Astrocyte (in vitro differentiated cells and primary cell): ENCODE results near the gene PRM3. TPM values are rescaled to one million over a fixed set of nuclear protein-coding genes. Genes with fewer than 3 reads are reported as not detected.
A peak's percentile ranks its signal among the peaks of the same experiment; 100 is the strongest.

Source experiments
- DNase-seq: peaks from one replicate; pipeline ENCODE4 v3.0.0-alpha.2; 2010; ENCODE audit warnings: low read depth
- FAIRE-seq: peaks from 2 replicates; lab custom pipeline; 2011; peaks lifted over from hg19 to GRCh38; lab: Jason Lieb, UNC
- H2AFZ ChIP-seq: 2 replicates; pipeline ENCODE4 v1.6.0; 2012; ENCODE audit warnings: low read depth, low read length, inconsistent platforms
- H3K27ac ChIP-seq: 2 replicates; pipeline ENCODE4 v1.5.1; 2011; ENCODE audit warnings: low read depth, low read length, inconsistent platforms
- H3K27me3 ChIP-seq: 2 replicates; pipeline ENCODE4 v1.6.0; 2011; ENCODE audit warnings: low read length, inconsistent platforms; ENCODE audit not compliant: insufficient read depth
- H3K36me3 ChIP-seq: 2 replicates; pipeline ENCODE4 v1.5.1; 2011; ENCODE audit warnings: low read length, inconsistent platforms; ENCODE audit not compliant: insufficient read depth
- H3K4me1 ChIP-seq: 2 replicates; pipeline ENCODE4 v1.5.1; 2011; ENCODE audit warnings: low read length, inconsistent platforms; ENCODE audit not compliant: insufficient read depth
- H3K4me2 ChIP-seq: 2 replicates; pipeline ENCODE4 v1.6.0; 2012; ENCODE audit warnings: low read length, inconsistent platforms
- H3K4me3 ChIP-seq: 2 replicates; pipeline ENCODE4 v1.5.1; 2011; ENCODE audit warnings: low read depth, mild to moderate bottlenecking, low read length, inconsistent platforms; ENCODE audit not compliant: insufficient read depth
- H3K79me2 ChIP-seq: 2 replicates; pipeline ENCODE4 v1.6.0; 2012; ENCODE audit warnings: mild to moderate bottlenecking, low read length, inconsistent platforms; ENCODE audit not compliant: insufficient read depth
- H3K9ac ChIP-seq: 2 replicates; pipeline ENCODE4 v1.6.0; 2012; ENCODE audit warnings: mild to moderate bottlenecking, low read length, inconsistent platforms
- H3K9me3 ChIP-seq: 2 replicates; pipeline ENCODE4 v1.5.1; 2012; ENCODE audit warnings: low read depth, mild to moderate bottlenecking, low read length, inconsistent platforms; ENCODE audit not compliant: insufficient read depth
- H4K20me1 ChIP-seq: 2 replicates; pipeline ENCODE4 v1.6.0; 2012; ENCODE audit warnings: low read length, inconsistent platforms; ENCODE audit not compliant: insufficient read depth
- H3K27ac Mint-ChIP-seq: one replicate; pipeline ENCODE4 v1.8.0; 2021; ENCODE audit warnings: mild to moderate bottlenecking, mixed read lengths; ENCODE audit not compliant: unreplicated experiment
- H3K27me3 Mint-ChIP-seq: one replicate; pipeline ENCODE4 v1.8.0; 2021; ENCODE audit warnings: low read depth, mixed read lengths; ENCODE audit not compliant: unreplicated experiment
- H3K36me3 Mint-ChIP-seq: one replicate; pipeline ENCODE4 v1.8.0; 2021; ENCODE audit warnings: low read depth, mixed read lengths; ENCODE audit not compliant: unreplicated experiment
- H3K4me1 Mint-ChIP-seq: one replicate; pipeline ENCODE4 v1.8.0; 2021; ENCODE audit warnings: low read depth, mixed read lengths; ENCODE audit not compliant: unreplicated experiment
- H3K4me3 Mint-ChIP-seq: one replicate; pipeline ENCODE4 v1.8.0; 2021; ENCODE audit warnings: mild to moderate bottlenecking, moderate library complexity, mixed read lengths; ENCODE audit not compliant: unreplicated experiment
- H3K9me3 Mint-ChIP-seq: one replicate; pipeline ENCODE4 v1.8.0; 2021; ENCODE audit warnings: mild to moderate bottlenecking, mixed read lengths; ENCODE audit not compliant: unreplicated experiment
- EZH2 ChIP-seq: IDR thresholded peaks from 2 replicates; pipeline ENCODE4 v1.6.1; 2012; ENCODE audit warnings: mild to moderate bottlenecking, low read length, inconsistent platforms; ENCODE audit not compliant: insufficient read depth
- total RNA-seq: library from RNA; stranded (reverse); gene quantifications from 2 replicates; pipeline ENCODE4 v1.2.1, GENCODE V29; 2021
- TF ChIP-seq, protein P1 (sequence below): IDR thresholded peaks from 2 replicates; pipeline ENCODE4 v1.5.1; 2011; ENCODE audit warnings: low read depth, mild to moderate bottlenecking, inconsistent platforms, low read length, moderate library complexity; ENCODE audit not compliant: insufficient read depth

Gene PRM3
- total RNA-seq, 1 donor from 2014 or later = not detected

DNA sequence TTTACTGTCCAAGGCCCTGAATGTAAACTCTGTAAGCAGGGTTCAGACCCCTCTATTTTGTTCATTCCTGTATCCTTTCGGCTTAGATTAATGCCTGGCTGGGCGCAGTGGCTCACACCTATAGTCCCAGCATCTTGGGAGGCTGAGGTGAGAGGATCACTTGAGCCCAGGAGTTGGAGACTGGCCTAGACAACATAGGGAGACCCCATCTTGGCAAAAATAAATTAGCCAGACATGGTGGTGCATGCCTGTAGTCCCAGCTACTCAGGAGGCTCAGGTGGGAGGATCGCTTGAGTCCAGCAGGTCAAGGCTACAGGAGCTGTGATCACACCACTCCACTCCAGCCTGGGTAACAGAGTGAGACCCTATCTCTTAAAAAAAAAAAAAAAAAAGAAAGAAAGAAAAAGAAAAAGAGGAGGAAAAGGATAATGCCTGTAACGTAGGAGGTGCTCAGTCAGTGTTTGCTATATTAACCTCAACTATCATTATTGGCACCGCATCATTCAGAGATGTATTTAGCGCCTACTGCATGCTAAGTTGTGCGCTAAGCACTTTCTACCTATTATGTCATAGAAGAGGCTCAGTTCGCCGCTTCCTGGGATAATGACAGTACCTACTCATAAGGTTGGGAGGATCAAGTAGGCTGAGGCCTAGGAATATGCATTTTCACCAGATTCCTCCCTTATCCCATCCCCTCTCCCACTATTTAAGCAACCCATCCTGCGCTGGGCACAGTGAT lies 22.5 kb downstream of the PRM3 start:
- TF ChIP-seq EZH2 = no peak
- TF ChIP-seq, protein P1, sequence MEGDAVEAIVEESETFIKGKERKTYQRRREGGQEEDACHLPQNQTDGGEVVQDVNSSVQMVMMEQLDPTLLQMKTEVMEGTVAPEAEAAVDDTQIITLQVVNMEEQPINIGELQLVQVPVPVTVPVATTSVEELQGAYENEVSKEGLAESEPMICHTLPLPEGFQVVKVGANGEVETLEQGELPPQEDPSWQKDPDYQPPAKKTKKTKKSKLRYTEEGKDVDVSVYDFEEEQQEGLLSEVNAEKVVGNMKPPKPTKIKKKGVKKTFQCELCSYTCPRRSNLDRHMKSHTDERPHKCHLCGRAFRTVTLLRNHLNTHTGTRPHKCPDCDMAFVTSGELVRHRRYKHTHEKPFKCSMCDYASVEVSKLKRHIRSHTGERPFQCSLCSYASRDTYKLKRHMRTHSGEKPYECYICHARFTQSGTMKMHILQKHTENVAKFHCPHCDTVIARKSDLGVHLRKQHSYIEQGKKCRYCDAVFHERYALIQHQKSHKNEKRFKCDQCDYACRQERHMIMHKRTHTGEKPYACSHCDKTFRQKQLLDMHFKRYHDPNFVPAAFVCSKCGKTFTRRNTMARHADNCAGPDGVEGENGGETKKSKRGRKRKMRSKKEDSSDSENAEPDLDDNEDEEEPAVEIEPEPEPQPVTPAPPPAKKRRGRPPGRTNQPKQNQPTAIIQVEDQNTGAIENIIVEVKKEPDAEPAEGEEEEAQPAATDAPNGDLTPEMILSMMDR = no peak
- Histone ChIP-seq H4K20me1 (peaks cover 47% of the 10 kb centered on the region), H3K36me3 (no peaks in the 10 kb centered on the region), H3K9ac (no peak overlapping the region), H3K27ac (no peak overlapping the region), H3K4me2 (no peak overlapping the region), H2AFZ (no peak overlapping the region), H3K79me2 (peaks cover 29% of the 10 kb centered on the region), H3K9me3 (no peaks in the 10 kb centered on the region), H3K27me3 (no peaks in the 10 kb centered on the region), H3K4me1 (peaks cover 32% of the 10 kb centered on the region), H3K4me3 (no peak overlapping the region)
- Mint-ChIP-seq H3K27me3 (no peaks in the 10 kb centered on the region), H3K27ac (peak overlapping the region; percentile 9), H3K4me1 (peaks cover 16% of the 10 kb centered on the region), H3K4me3 (no peak overlapping the region), H3K36me3 (peaks cover 2% of the 10 kb centered on the region), H3K9me3 (no peaks in the 10 kb centered on the region)
- DNase-seq (no peak), FAIRE-seq (no peak)

DNA sequence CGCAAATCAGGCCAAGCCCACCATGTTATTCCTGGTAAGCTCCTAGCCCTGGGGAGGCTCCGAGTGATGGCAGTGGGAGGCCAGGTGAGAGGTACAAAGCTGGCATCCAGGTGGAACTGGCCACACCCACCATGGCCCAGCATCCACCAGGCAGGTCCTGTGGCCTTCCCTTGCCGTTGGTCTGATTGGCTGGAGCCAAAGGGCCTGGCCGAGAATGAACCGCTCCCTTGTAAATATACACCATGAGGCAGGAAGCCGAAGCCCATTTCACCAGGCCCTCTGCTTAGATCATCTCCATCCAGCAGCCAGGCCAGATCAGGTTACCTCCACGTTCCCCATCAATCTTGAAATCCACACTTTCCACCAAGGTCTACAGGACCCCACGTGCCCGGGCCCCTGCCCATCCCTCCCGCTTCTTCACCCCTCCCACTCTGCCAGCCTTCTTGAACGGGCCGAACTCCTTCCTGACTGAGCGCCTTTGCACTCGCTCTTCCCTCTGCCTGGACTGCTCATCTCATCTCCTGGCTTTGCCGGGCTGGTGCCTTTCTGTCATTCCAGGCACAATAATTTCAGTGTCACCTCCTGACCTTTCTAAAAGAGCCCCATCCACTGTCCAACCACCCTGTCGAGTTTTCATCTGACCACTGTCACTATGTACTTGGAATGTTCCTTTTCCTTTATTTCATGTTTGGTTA lies 23.2 kb downstream of the PRM3 start:
- no peak overlapping the region for H3K27ac ChIP-seq
- no peak overlapping the region for H3K4me3 Mint-ChIP-seq
- no peaks in the 10 kb centered on the region for H3K9me3 Mint-ChIP-seq
- peaks cover 26% of the 10 kb centered on the region for H3K79me2 ChIP-seq
- no peak for FAIRE-seq
- H3K27ac Mint-ChIP-seq = peak overlapping the region; percentile 9
- no peak overlapping the region for H3K4me2 ChIP-seq
- peaks cover 2% of the 10 kb centered on the region for H3K36me3 Mint-ChIP-seq
- peaks cover 16% of the 10 kb centered on the region for H3K4me1 Mint-ChIP-seq
- no peak overlapping the region for H2AFZ ChIP-seq
- no peaks in the 10 kb centered on the region for H3K9me3 ChIP-seq
- H3K4me3 ChIP-seq = no peak overlapping the region
- peaks cover 32% of the 10 kb centered on the region for H3K4me1 ChIP-seq
- H3K27me3 ChIP-seq = no peaks in the 10 kb centered on the region
- H4K20me1 ChIP-seq = peaks cover 45% of the 10 kb centered on the region
- H3K9ac ChIP-seq = no peak overlapping the region
- no peak for DNase-seq
- no peaks in the 10 kb centered on the region for H3K27me3 Mint-ChIP-seq
- H3K36me3 ChIP-seq = no peaks in the 10 kb centered on the region
- TF ChIP-seq, protein P1 = no peak
- TF ChIP-seq EZH2 = no peak
